ENCODE data around the gene MOB3C. TPM values are rescaled to one million over a fixed set of nuclear protein-coding genes. Genes with fewer than 3 reads are reported as not detected.

MOB3C gene
- total and polyA plus RNA-seq, 10 of the 15 experiments (the other 5 are each of a cell fraction or from before 2014, with no cell fraction given), result 1.0 to 16.0 (median 9.4) TPM

DNA sequence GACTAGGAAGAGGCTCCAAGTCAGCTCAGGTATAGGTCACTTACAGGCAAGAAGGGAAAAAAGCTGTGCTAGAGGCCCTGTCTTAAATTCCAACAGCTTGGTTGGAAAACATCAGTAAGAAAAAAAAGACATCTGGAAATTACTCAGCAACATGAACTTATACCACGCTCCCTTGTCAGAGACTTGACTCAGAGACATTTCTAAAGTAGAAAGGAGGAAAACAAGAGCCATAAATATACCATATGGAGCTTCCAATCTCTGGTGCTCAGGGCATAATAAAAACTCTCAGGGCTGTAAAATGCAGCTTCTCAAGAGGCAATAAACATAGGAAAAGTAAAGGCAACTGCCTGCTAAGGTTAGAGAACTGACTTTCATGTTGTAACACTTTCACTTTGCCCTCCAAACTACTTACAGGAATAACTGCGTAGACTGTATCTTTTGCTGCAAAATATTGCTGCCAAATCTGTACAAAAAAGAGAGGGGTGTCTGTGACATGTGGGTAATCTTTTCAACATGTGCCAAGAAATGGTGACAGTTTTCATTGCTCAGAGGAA lies 36.9 kb upstream of the MOB3C start:
- no TSS peak for BruUV-seq (replicated peaks)
- RAD21 ChIA-PET (ENCODE audit: unreplicated experiment), result no interaction called here
- Histone ChIP-seq H2AFZ (ENCODE audit: control insufficient read depth, low read depth, low read length) (no peak overlapping the region), H3K36me3 (ENCODE audit: control insufficient read depth in 2 of 2, insufficient read depth in 2 of 2, low read length in 1 of 2) (peaks cover 2 to 18% of the 10 kb centered on the region in 2 experiments), H3K9ac (ENCODE audit: control insufficient read depth, insufficient read depth, low read length) (no peak overlapping the region), H4K20me1 (ENCODE audit: control insufficient read depth, insufficient read depth) (no peaks in the 10 kb centered on the region), H3K4me3 (no peak overlapping the region), H3K4me2 (ENCODE audit: control insufficient read depth, insufficient read depth) (no peak overlapping the region), H3K79me2 (ENCODE audit: control insufficient read depth, insufficient read depth, low read length) (no peaks in the 10 kb centered on the region), H3K9me3 (replicated peaks; ENCODE audit: control insufficient read depth, insufficient read depth, low read length) (peaks cover 4% of the 10 kb centered on the region; the same call in 2 of the 3 replicates), H3K27ac (ENCODE audit: control insufficient read depth, insufficient read depth) (no peak overlapping the region), H3K27me3 (replicated peaks in 1 of 2; ENCODE audit: control insufficient read depth in 2 of 2, insufficient read depth in 2 of 2, low read length in 1 of 2) (no peaks in the 10 kb centered on the region), H3K4me1 (ENCODE audit: control insufficient read depth, insufficient read depth, low read length) (peaks cover 7% of the 10 kb centered on the region)
- 75% methylated on average over 2 of the region's 2 CpGs for WGBS (ENCODE audit: insufficient coverage, insufficient replicate concordance, low lambda C conversion rate, missing lambda C conversion rate)
- TF ChIP-seq BMI1 (IDR thresholded peaks at IDR 0.05; ENCODE audit: borderline replicate concordance), result no peak
- no peak for ATAC-seq
- no peak for FAIRE-seq
- in situ Hi-C loops (cut with MboI), result no loop called here
- POLR2A ChIA-PET, result no interaction called here
- intact Hi-C loops (cut with micrococcal nuclease; ENCODE audit: unreplicated experiment), result no loop called here
- CTCF ChIA-PET, result no interaction called here
- no peak for DNase-seq (ENCODE audit: low read depth, low spot score)
- SMC1A ChIA-PET (ENCODE audit: uncharacterized antibody, unreplicated experiment), result interaction anchor here (0.9 kb wide), 1 partner anchor 12 kb away, joined by 3 read pairs; no protein-coding TSS in a partner anchor

DNA sequence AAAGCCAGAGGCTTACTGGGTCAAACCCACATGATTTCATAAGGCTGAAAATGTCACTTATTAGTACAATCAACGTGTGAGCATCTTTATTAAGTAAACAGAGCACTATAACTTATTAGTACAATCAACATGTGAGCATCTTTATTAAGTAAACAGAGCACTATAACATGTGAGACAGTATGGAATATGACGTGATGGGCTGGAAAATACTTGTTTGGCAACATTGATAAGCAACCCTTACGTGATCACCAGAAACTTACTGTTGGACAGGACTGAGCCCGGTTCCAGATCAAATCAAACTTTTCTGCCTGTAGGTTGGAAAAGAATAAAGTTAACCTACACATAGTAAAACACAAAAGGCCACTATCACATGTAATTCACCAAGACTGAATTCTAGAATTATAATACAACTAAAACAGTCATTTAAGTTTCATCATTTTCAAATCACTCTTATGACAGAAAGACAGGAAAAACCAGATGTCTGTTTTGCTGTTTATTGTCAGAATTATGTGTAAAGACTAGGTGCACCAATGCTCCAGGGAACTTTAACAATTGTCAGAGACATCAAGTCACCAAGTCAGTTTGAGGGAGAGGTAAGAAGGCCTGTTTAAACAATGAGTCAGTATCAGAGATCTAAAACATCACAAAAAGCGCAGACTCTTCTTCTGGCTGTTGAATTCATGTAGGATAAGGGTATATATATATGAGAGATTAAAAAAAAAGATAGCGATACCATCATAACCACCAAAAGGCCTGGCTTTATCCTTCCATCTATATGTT lies 35.9 kb upstream of the MOB3C start:
- intact Hi-C loops (cut with micrococcal nuclease; ENCODE audit: unreplicated experiment), result no loop called here
- no peak for ATAC-seq
- TF ChIP-seq CHD1 (IDR thresholded peaks at IDR 0.05; ENCODE audit: low read depth, low read length), result no peak
- no peak for TF ChIP-seq SIX5 (IDR thresholded peaks at IDR 0.05; ENCODE audit: low read depth, low read length, severe bottlenecking)
- no peak for TF ChIP-seq CEBPB (IDR thresholded peaks at IDR 0.05; ENCODE audit: borderline replicate concordance in 1 of 2, low read depth in 2 of 2, low read length in 2 of 2)
- TF ChIP-seq SP1 (IDR thresholded peaks at IDR 0.05; ENCODE audit: low read depth, low read length), result no peak
- no peak for TF ChIP-seq NR2F1 (conservative IDR thresholded peaks at IDR 0.05)
- TF ChIP-seq BRCA1 (IDR thresholded peaks at IDR 0.05; ENCODE audit: low read depth, low read length), result no peak
- TF ChIP-seq MTA3 (IDR thresholded peaks at IDR 0.05; ENCODE audit: borderline replicate concordance, low read length), result no peak
- no peak for TF ChIP-seq SIN3A (IDR thresholded peaks at IDR 0.05; ENCODE audit: low read depth, low read length)
- no peak for TF ChIP-seq CHD2 (IDR thresholded peaks at IDR 0.05; ENCODE audit: borderline replicate concordance, low read depth, low read length)
- no peak for TF ChIP-seq TAF1 (IDR thresholded peaks at IDR 0.05; ENCODE audit: borderline replicate concordance, low read depth, low read length)
- TF ChIP-seq NKRF (conservative IDR thresholded peaks at IDR 0.05), result no peak
- ChIA-PET CTCF (no interaction called here), RAD21 (ENCODE audit: unreplicated experiment) (no interaction called here), SMC1A (ENCODE audit: uncharacterized antibody, unreplicated experiment) (interaction anchor here (0.5 to 0.9 kb wide), 3 partner anchors 12 to 181 kb away, joined by 3 to 4 read pairs (median 3); no protein-coding TSS in a partner anchor), POLR2A (no interaction called here)
- Histone ChIP-seq H3K36me3 (ENCODE audit: control insufficient read depth in 2 of 2, insufficient read depth in 2 of 2, low read length in 1 of 2) (peaks cover 2 to 20% of the 10 kb centered on the region in 2 experiments), H3K79me2 (ENCODE audit: control insufficient read depth, insufficient read depth, low read length) (no peaks in the 10 kb centered on the region), H3K4me1 (ENCODE audit: control insufficient read depth, insufficient read depth, low read length) (no peaks in the 10 kb centered on the region), H3K9ac (ENCODE audit: control insufficient read depth, insufficient read depth, low read length) (no peak overlapping the region), H3K9me3 (replicated peaks; ENCODE audit: control insufficient read depth, insufficient read depth, low read length) (peaks cover 4% of the 10 kb centered on the region; the same call in 2 of the 3 replicates), H3K27ac (ENCODE audit: control insufficient read depth, insufficient read depth) (no peak overlapping the region), H3K4me3 (no peak overlapping the region), H2AFZ (ENCODE audit: control insufficient read depth, low read depth, low read length) (no peak overlapping the region), H3K27me3 (replicated peaks in 1 of 2; ENCODE audit: control insufficient read depth in 2 of 2, insufficient read depth in 2 of 2, low read length in 1 of 2) (no peaks in the 10 kb centered on the region), H4K20me1 (ENCODE audit: control insufficient read depth, insufficient read depth) (no peaks in the 10 kb centered on the region), H3K4me2 (ENCODE audit: control insufficient read depth, insufficient read depth) (no peak overlapping the region)
- no TSS peak for BruUV-seq (replicated peaks)
- no peak for DNase-seq (ENCODE audit: low read depth, low spot score)
- in situ Hi-C loops (cut with MboI), result no loop called here
- FAIRE-seq, result no peak
- 83% methylated on average over 6 of the region's 6 CpGs for WGBS (ENCODE audit: insufficient coverage, insufficient replicate concordance, low lambda C conversion rate, missing lambda C conversion rate)
